A549 (cell line): Measurements from ENCODE around the gene CAMTA1. TPM values are rescaled to one million over a fixed set of nuclear protein-coding genes. Genes with fewer than 3 reads are reported as not detected.

Source experiments
- ATAC-seq, 2 experiments: fragments of 200-7000 bp in 1 of 2; fragments of >200 bp in 1 of 2; cut with Nextera tagmentation in 1 of 2; cut with Tn5 transposase in 1 of 2; 3 replicates each; pipeline versions ENCODE4 v1.8.0 to v1.9.1; 2018 to 2020; ENCODE audit warnings: mild to moderate bottlenecking in 1 of 2, moderate library complexity in 1 of 2
- CTCF ChIA-PET: fragments of 300-600 bp; sonication (Branson Sonifier 250); formaldehyde crosslinking; extraction: SDS; loops from one replicate; lab custom pipeline; 2021; ENCODE audit warnings: antibody characterized with exemption, inconsistent platforms; lab: Yijun Ruan, JAX
- POLR2A ChIA-PET: fragments of 350-600 bp; formaldehyde crosslinking; extraction: SDS; loops from one replicate; lab custom pipeline; 2021; ENCODE audit warnings: antibody characterized with exemption, inconsistent platforms; lab: Yijun Ruan, JAX
- DNase-seq, 2 experiments: peaks; one replicate each; pipeline versions ENCODE4 v3.0.0 to v3.0.0-alpha.2; 2011 to 2016; ENCODE audit warnings: low read depth in 1 of 2, low spot score in 1 of 2
- FAIRE-seq: peaks from 2 replicates; lab custom pipeline; 2011; peaks lifted over from hg19 to GRCh38; lab: Jason Lieb, UNC
- H3K27ac ChIP-seq, 2 experiments: fragments of >200 bp; sonication (Bioruptor Twin); formaldehyde crosslinking; 3 replicates each; pipeline ENCODE4 v1.5.1; 2016 to 2017
- H3K4me1 ChIP-seq: fragments of >200 bp; sonication (Bioruptor Twin); formaldehyde crosslinking; 3 replicates; pipeline ENCODE4 v1.6.1; 2016
- H3K4me2 ChIP-seq: fragments of >200 bp; sonication (Bioruptor Twin); formaldehyde crosslinking; 3 replicates; pipeline ENCODE4 v1.6.1; 2016
- H3K4me3 ChIP-seq: fragments of >200 bp; sonication (Bioruptor Twin); formaldehyde crosslinking; 3 replicates; pipeline ENCODE4 v1.5.1; 2016
- H3K9me3 ChIP-seq: fragments of >200 bp; sonication (Bioruptor Twin); formaldehyde crosslinking; 3 replicates; pipeline ENCODE4 v1.6.1; 2016
- CBX2 ChIP-seq: fragments of 200-600 bp; sonication (generic); IDR thresholded peaks from 2 replicates; pipeline ENCODE4 v1.6.1; 2016; ENCODE audit warnings: low read depth, mild to moderate bottlenecking, borderline replicate concordance
- CHD2 ChIP-seq: fragments of 150-350 bp; IDR thresholded peaks from 2 replicates; pipeline ENCODE4 v1.6.1; 2014; ENCODE audit warnings: low read length; ENCODE audit not compliant: partially characterized antibody
- EHF ChIP-seq: fragments of 250-450 bp; sonication (Bioruptor Pico); IDR thresholded peaks from 2 replicates; pipeline ENCODE4 v1.5.0; 2020; ENCODE audit warnings: mild to moderate bottlenecking
- EHMT2 ChIP-seq: fragments of 200-600 bp; sonication (generic); IDR thresholded peaks from 2 replicates; pipeline ENCODE4 v1.6.1; 2016; ENCODE audit warnings: antibody characterized with exemption, low read depth, mild to moderate bottlenecking, moderate library complexity
- FOSB ChIP-seq: fragments of 250-450 bp; sonication (Bioruptor Pico); IDR thresholded peaks from 2 replicates; pipeline ENCODE4 v1.5.0; 2020; ENCODE audit warnings: mild to moderate bottlenecking, moderate library complexity
- FOXS1 ChIP-seq: fragments of 250-450 bp; sonication (Bioruptor Pico); IDR thresholded peaks from 2 replicates; pipeline ENCODE4 v1.5.0; 2020; ENCODE audit warnings: mild to moderate bottlenecking, moderate library complexity
- HEYL ChIP-seq: fragments of 250-450 bp; sonication (Bioruptor Pico); IDR thresholded peaks from 2 replicates; pipeline ENCODE4 v1.8.0; 2021; ENCODE audit warnings: mild to moderate bottlenecking, moderate library complexity
- HOXA7 ChIP-seq: fragments of 250-450 bp; sonication (Bioruptor Pico); IDR thresholded peaks from 2 replicates; pipeline ENCODE4 v1.5.0; 2020; ENCODE audit warnings: mild to moderate bottlenecking, moderate library complexity
- HOXB13 ChIP-seq: fragments of 250-450 bp; sonication (Bioruptor Pico); IDR thresholded peaks from 2 replicates; pipeline ENCODE4 v1.5.0; 2020; ENCODE audit warnings: low read depth, mild to moderate bottlenecking, moderate library complexity
- JUN ChIP-seq, 2 experiments: fragments of >200 bp; sonication (Bioruptor Twin); formaldehyde crosslinking; IDR thresholded peaks; 2 replicates in 1 of 2; 3 replicates in 1 of 2; pipeline ENCODE4 v1.6.1; 2016 to 2017
- KDM1A ChIP-seq: fragments of 200-600 bp; sonication (generic); IDR thresholded peaks from 2 replicates; pipeline ENCODE4 v1.6.1; 2016; ENCODE audit warnings: low read depth, mild to moderate bottlenecking
- MAZ ChIP-seq: fragments of 150-350 bp; IDR thresholded peaks from 2 replicates; pipeline ENCODE4 v1.6.1; 2014; ENCODE audit warnings: antibody characterized with exemption, low read depth, low read length, borderline replicate concordance
- MYC ChIP-seq: IDR thresholded peaks from 2 replicates; pipeline ENCODE4 v1.6.1; 2012; ENCODE audit warnings: mild to moderate bottlenecking, inconsistent platforms, low read length, improper control_type of control experiment, borderline replicate concordance
- NFE2L2 ChIP-seq: fragments of 150-350 bp; conservative IDR thresholded peaks from 2 replicates; pipeline ENCODE4 v1.6.1; 2014; ENCODE audit warnings: low read length
- NR3C1 ChIP-seq: fragments of >200 bp; sonication (Bioruptor Twin); formaldehyde crosslinking; IDR thresholded peaks from 3 replicates; pipeline ENCODE4 v1.6.1; 2017
- PBX3 ChIP-seq: IDR thresholded peaks from 2 replicates; pipeline ENCODE4 v1.6.1; 2012
- PHF8 ChIP-seq: fragments of 200-600 bp; sonication (generic); IDR thresholded peaks from 2 replicates; pipeline ENCODE4 v1.6.1; 2016; ENCODE audit warnings: low read depth, mild to moderate bottlenecking, antibody characterized with exemption, moderate library complexity, borderline replicate concordance
- POLR2A ChIP-seq: IDR thresholded peaks from 2 replicates; pipeline ENCODE4 v1.6.1; 2012; ENCODE audit warnings: mild to moderate bottlenecking, low read length
- REST ChIP-seq: fragments of 200-600 bp; sonication (generic); IDR thresholded peaks from 2 replicates; pipeline ENCODE4 v1.6.1; 2016; ENCODE audit warnings: antibody characterized with exemption, mild to moderate bottlenecking, moderate library complexity
- RFX5 ChIP-seq: fragments of 450-650 bp; IDR thresholded peaks from 2 replicates; pipeline ENCODE4 v1.7.1; 2014; ENCODE audit warnings: antibody characterized with exemption, mild to moderate bottlenecking, moderate library complexity
- TFCP2L1 ChIP-seq: fragments of 250-450 bp; sonication (Bioruptor Pico); IDR thresholded peaks from 2 replicates; pipeline ENCODE4 v1.5.0; 2021; ENCODE audit warnings: mild to moderate bottlenecking
- TP53 ChIP-seq: fragments of 250-450 bp; sonication (Bioruptor Pico); IDR thresholded peaks from 2 replicates; pipeline ENCODE4 v1.5.0; 2021; ENCODE audit warnings: mild to moderate bottlenecking, moderate library complexity
- ZC3H11A ChIP-seq: fragments of 450-650 bp; IDR thresholded peaks from 2 replicates; pipeline ENCODE4 v1.6.1; 2014; ENCODE audit warnings: antibody characterized with exemption, mild to moderate bottlenecking
- ZNF302 ChIP-seq: fragments of 250-450 bp; sonication (Bioruptor Pico); IDR thresholded peaks from 2 replicates; pipeline ENCODE4 v1.9.0; 2021; ENCODE audit warnings: inconsistent platforms, mild to moderate bottlenecking, moderate library complexity
- WGBS: methylation state at CpG from one replicate; pipeline ENCODE4 v1.1.6; 2017; ENCODE audit errors: missing lambda C conversion rate; 5-methylcytosine and 5-hydroxymethylcytosine counted together
- polyA plus RNA-seq, 4 experiments: library from polyadenylated mRNA; depleted of rRNA in 3 of 4; stranded (reverse); fragments of >200 nt; fragmentation: RNase III in 1 of 4; extraction: RNeasy Plus Mini Kit Qiagen cat#74134 plus additional on column Dnase treatment in 1 of 4; gene quantifications; 2 replicates in 3 of 4; 3 replicates in 1 of 4; pipeline ENCODE4 v1.2.3, GENCODE V29; 2011 to 2017

CAMTA1 gene
- polyA plus RNA-seq, 2 of the 4 experiments (the other 2 are of a cell fraction): 58.8 to 75.0 TPM

- FAIRE-seq (no peak), DNase-seq (no peak), ATAC-seq (no peak)
- Histone ChIP-seq H3K4me3 (no peak overlapping the region), H3K9me3 (no peaks in the 10 kb centered on the region), H3K4me1 (no peaks in the 10 kb centered on the region), H3K4me2 (no peak overlapping the region), H3K27ac (no peak overlapping the region)
- no peak for TF ChIP-seq MAZ
- TF ChIP-seq EHMT2: no peak
- TF ChIP-seq REST: no peak
- TF ChIP-seq EHF (CRISPR knock-in tag): no peak
- WGBS: 89% methylated on average over 10 of the region's 10 CpGs
- CTCF ChIA-PET: interaction anchor here (0.9 to 1.1 kb wide), 2 partner anchors 10 to 15 kb away, joined by 3 read pairs; no protein-coding TSS in a partner anchor
- POLR2A ChIA-PET: no interaction called here
Measured at GRCh38 chr1:7591565-7591964, 806.3 kb downstream of the CAMTA1 start.

- TF ChIP-seq FOXS1 (CRISPR knock-in tag) (no peak), POLR2A (no peak), RFX5 (no peak), HOXA7 (no peak), HOXB13 (CRISPR knock-in tag) (no peak), ZC3H11A (no peak), HEYL (CRISPR knock-in tag) (no peak), CHD2 (no peak), TP53 (CRISPR knock-in tag) (no peak), FOSB (CRISPR knock-in tag) (no peak), EHF (CRISPR knock-in tag) (no peak), CBX2 (no peak)
- TF ChIP-seq, all 56 proteins: peak for 0
- Histone ChIP-seq H3K9me3 (no peaks in the 10 kb centered on the region), H3K4me3 (no peak overlapping the region), H3K4me1 (no peaks in the 10 kb centered on the region), H3K4me2 (no peak overlapping the region), H3K27ac (no peak overlapping the region)
- DNase-seq (no peak), FAIRE-seq (no peak), ATAC-seq (no peak)
- WGBS: 77% methylated on average over 11 of the region's 14 CpGs
- POLR2A ChIA-PET: no interaction called here
- CTCF ChIA-PET: interaction anchor here (0.9 to 1.1 kb wide), 2 partner anchors 11 to 14 kb away, joined by 3 read pairs; no protein-coding TSS in a partner anchor
Measured at GRCh38 chr1:7592120-7592798, 807.0 kb downstream of the CAMTA1 start.

- ChIA-PET POLR2A (no interaction called here), CTCF (interaction anchor here (0.7 to 1.5 kb wide), 2 partner anchors 14 to 495 kb away, joined by 3 to 4 read pairs; no protein-coding TSS in a partner anchor)
- Histone ChIP-seq H3K4me2 (no peak overlapping the region), H3K9me3 (no peaks in the 10 kb centered on the region), H3K27ac (no peak overlapping the region), H3K4me3 (no peak overlapping the region), H3K4me1 (no peaks in the 10 kb centered on the region)
- FAIRE-seq: no peak
- ATAC-seq: peak in 1 of 2 experiments; percentile 30; a peak in 2 of 6 replicates
- 83% methylated on average over 5 of the region's 5 CpGs for WGBS
- DNase-seq: no peak
- no peak for TF ChIP-seq PHF8
- TF ChIP-seq MYC: no peak
- TF ChIP-seq REST: no peak
- no peak for TF ChIP-seq KDM1A
- no peak for TF ChIP-seq NR3C1
- no peak for TF ChIP-seq HOXA7
- no peak for TF ChIP-seq PBX3
- no peak for TF ChIP-seq JUN (IDR thresholded peaks at IDR 0.05)
- no peak for TF ChIP-seq ZC3H11A
- TF ChIP-seq ZNF302 (CRISPR knock-in tag): no peak
- no peak for TF ChIP-seq TFCP2L1 (CRISPR knock-in tag)
- TF ChIP-seq NFE2L2: no peak
Measured at GRCh38 chr1:7594002-7594713, 808.9 kb downstream of the CAMTA1 start.
